SKM-1 treated with dmso at 0.1 percent for 144 hours (cell line): ENCODE measurements around the gene STXBP5L.
A peak's percentile ranks its signal among the peaks of the same experiment; 100 is the strongest.
"Not testable (repeated sequence)": the region's sequence is repeated elsewhere in the genome, so short reads cannot be mapped to it uniquely, and the experiment has no call there.

Source experiments
- DNase-seq: peaks from one replicate; lab custom pipeline; 2025; ENCODE audit not compliant: unreplicated experiment; lab: John Stamatoyannopoulos, UW

The STXBP5L gene

GRCh38 chr3:121228971-121229370 lies 321.0 kb downstream of the STXBP5L start:
- no peak for DNase-seq

GRCh38 chr3:121230194-121230593 lies 322.2 kb downstream of the STXBP5L start:
- not testable (repeated sequence) for DNase-seq

GRCh38 chr3:121231872-121232271 lies 323.9 kb downstream of the STXBP5L start:
- DNase-seq = no peak

GRCh38 chr3:121232309-121233225 lies 324.6 kb downstream of the STXBP5L start:
- no peak for DNase-seq

GRCh38 chr3:121243208-121243607 lies 335.2 kb downstream of the STXBP5L start:
- no peak for DNase-seq

- no peak for DNase-seq
Measured at GRCh38 chr3:121252676-121253075, 344.7 kb downstream of the STXBP5L start.

- DNase-seq = peak; percentile 13
Measured at GRCh38 chr3:121269389-121269788, 361.4 kb downstream of the STXBP5L start.

GRCh38 chr3:121274411-121274810 lies 366.4 kb downstream of the STXBP5L start:
- DNase-seq = no peak

- no peak for DNase-seq
Measured at GRCh38 chr3:121295452-121295851, 387.4 kb downstream of the STXBP5L start.

- DNase-seq = no peak
Measured at GRCh38 chr3:121295979-121296378, 388.0 kb downstream of the STXBP5L start.

- DNase-seq = no peak
Measured at GRCh38 chr3:121324320-121324719, 416.3 kb downstream of the STXBP5L start.

- no peak for DNase-seq
Measured at GRCh38 chr3:121330118-121330517, 422.1 kb downstream of the STXBP5L start.

- no peak for DNase-seq
Measured at GRCh38 chr3:121330634-121331033, 422.6 kb downstream of the STXBP5L start.

- DNase-seq = not testable (repeated sequence)
Measured at GRCh38 chr3:121355960-121356359, 448.0 kb downstream of the STXBP5L start.

GRCh38 chr3:121362035-121362734 lies 454.2 kb downstream of the STXBP5L start:
- no peak for DNase-seq

GRCh38 chr3:121388308-121388707 lies 480.3 kb downstream of the STXBP5L start:
- not testable (repeated sequence) for DNase-seq

GRCh38 chr3:121395967-121396366 lies 488.0 kb downstream of the STXBP5L start:
- not testable (repeated sequence) for DNase-seq

GRCh38 chr3:121398051-121398450 lies 490.0 kb downstream of the STXBP5L start:
- DNase-seq = not testable (repeated sequence)

- DNase-seq = no peak
Measured at GRCh38 chr3:121399820-121400219, 491.8 kb downstream of the STXBP5L start.

- DNase-seq = no peak
Measured at GRCh38 chr3:121405631-121406030, 497.6 kb downstream of the STXBP5L start.

GRCh38 chr3:121411523-121411922 lies 503.5 kb downstream of the STXBP5L start:
- DNase-seq = no peak

- no peak for DNase-seq
Measured at GRCh38 chr3:121414924-121415323, 506.9 kb downstream of the STXBP5L start.
